ENCODE results near the gene CORO7.

The CORO7 gene

GRCh38 chr16:4316864-4317531, 99.4 kb downstream of the CORO7 start:
- TF ChIP-seq, protein P1, sequence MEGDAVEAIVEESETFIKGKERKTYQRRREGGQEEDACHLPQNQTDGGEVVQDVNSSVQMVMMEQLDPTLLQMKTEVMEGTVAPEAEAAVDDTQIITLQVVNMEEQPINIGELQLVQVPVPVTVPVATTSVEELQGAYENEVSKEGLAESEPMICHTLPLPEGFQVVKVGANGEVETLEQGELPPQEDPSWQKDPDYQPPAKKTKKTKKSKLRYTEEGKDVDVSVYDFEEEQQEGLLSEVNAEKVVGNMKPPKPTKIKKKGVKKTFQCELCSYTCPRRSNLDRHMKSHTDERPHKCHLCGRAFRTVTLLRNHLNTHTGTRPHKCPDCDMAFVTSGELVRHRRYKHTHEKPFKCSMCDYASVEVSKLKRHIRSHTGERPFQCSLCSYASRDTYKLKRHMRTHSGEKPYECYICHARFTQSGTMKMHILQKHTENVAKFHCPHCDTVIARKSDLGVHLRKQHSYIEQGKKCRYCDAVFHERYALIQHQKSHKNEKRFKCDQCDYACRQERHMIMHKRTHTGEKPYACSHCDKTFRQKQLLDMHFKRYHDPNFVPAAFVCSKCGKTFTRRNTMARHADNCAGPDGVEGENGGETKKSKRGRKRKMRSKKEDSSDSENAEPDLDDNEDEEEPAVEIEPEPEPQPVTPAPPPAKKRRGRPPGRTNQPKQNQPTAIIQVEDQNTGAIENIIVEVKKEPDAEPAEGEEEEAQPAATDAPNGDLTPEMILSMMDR (IDR thresholded peaks at IDR 0.05; ENCODE audit: insufficient read depth, low read depth, low read length, missing control alignments): no peak
- peak overlapping the region; percentile 50 for H3K4me3 ChIP-seq (ENCODE audit: low read length)
- DNase-seq (ENCODE audit: low read depth): no peak

DNA sequence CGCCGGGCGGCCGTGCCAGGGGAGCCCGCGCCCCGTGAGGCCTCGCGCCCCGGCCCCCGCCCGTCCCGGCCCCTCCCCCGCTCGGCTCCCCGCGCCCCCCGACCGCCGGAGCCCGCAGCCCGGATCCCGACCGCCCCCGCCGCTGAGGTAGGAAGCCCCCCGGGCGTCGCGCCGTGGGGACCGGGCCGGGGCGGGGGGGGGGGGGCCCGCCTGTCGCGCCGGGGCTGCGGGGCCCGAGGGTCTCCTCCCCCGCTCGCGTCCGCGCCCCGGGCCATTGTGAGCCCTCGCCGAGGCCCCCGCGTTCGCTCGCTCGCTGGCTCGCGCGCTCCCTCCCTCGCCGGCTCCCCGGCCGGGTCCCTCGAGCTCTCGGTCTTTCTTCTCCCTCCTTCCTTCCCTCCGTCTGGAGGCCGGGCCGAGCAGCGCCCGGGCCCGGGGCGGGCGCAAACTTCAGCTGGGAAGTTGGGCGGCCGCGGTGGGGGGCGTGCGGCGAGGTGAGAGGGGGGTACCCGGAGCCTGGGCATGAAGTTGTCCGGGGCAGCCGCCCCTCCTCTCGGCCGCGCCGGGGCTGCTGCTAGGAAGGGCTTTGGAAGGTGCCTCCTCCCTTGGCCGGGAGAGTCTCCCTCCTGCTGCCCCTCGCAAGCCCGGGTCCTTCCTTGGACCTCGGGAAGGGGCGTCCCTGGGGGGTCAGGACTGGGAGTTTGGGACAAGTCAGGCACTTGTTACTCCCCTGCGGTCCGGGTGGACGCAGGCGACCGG, 100.1 kb downstream of the CORO7 start:
- H3K4me3 ChIP-seq (ENCODE audit: low read length): peak overlapping the region; percentile 50
- TF ChIP-seq, protein P1 (IDR thresholded peaks at IDR 0.05; ENCODE audit: insufficient read depth, low read depth, low read length, missing control alignments): no peak
- no peak for DNase-seq (ENCODE audit: low read depth)

DNA sequence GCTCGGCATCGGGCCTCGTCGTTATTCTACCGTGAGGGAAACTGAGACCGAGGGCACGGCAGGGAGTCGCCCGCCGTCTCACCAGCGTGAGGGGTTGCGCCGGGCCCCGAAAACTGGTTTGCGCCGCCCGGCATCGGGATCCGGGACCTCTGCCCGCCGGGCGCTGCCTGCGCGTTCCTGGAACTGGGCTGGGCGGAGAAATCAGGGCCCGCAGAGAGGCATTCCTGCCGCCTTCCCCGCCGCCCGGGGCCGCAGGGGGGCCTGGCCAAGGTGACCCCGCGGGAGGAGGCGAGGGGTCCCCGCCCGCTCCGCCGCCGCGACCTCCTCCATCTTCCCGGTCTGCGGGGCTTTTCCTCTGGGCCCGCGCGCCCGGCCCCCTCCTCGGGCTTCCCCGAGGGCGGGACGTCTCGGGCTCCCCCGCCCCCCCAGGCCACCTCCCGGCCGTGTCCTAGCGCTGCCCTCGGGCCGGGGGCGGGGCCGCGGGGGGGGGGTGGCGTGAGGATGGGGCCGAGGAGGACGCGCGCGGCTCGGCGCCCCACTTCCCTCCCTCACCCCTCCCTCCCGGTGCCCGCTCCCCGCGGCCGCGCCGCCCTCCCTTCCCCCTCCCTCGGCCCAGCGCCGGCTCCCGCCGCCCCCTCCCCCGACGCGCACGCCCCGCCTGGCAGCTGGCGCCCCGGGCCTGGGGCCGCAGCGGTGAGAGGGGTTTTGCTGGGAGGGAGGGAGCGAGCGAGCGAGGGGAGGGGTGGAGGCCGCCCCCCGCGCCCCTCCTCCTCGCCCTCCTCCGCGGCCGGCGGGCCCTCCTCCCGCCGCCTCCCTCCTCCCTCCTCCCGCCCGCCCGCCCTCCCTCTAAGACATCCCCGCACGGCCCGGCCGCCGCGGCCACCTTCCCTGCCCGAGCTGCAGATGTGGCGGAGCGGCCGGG, 100.9 kb downstream of the CORO7 start, which contains the start of gene GLIS2:
Gene GLIS2 (plus strand): TSS at position 882 of the 922 bp plus-strand sequence. CDS start 16,214 bp downstream, outside the sequence.
- TF ChIP-seq, protein P1 (IDR thresholded peaks at IDR 0.05; ENCODE audit: insufficient read depth, low read depth, low read length, missing control alignments): no peak
- DNase-seq (ENCODE audit: low read depth): peak; percentile 49
- H3K4me3 ChIP-seq (ENCODE audit: low read length): peak within 1 kb of the TSS; percentile 50

DNA sequence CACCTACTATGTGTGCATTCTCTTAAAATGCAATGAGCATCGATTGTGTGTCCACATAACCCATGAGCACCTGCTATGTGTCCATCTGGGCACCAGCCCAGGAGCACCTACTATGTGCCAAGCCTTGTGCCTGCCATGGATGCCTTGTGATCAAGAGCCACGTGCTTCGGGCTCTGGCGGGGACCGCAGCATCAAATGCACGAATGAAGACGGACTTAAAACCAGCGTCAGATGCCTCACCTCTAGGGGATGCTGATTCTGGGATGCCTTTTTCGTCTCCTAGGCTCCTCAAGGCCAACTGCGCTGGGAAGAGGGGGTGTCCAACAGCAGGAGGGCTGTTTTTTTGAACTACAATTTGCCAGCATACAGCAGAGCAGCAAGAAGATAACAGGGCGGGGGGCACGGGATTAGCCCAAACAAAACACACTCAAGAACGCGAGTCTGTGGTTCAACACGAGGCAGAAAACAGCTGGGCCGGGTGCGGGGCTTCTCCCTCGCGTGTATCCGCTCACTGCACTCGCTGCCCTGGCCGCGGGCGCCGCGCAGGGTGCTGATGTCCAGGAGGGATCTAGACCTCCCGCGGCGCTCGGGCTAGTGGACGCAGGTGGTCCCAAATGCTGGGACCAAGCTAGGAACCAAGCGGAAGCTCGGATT, 101.7 kb downstream of the CORO7 start:
- peak overlapping the region; percentile 33 for H3K4me3 ChIP-seq (ENCODE audit: low read length)
- TF ChIP-seq, protein P1 (IDR thresholded peaks at IDR 0.05; ENCODE audit: insufficient read depth, low read depth, low read length, missing control alignments): no peak
- peak; percentile 52 for DNase-seq (ENCODE audit: low read depth)

DNA sequence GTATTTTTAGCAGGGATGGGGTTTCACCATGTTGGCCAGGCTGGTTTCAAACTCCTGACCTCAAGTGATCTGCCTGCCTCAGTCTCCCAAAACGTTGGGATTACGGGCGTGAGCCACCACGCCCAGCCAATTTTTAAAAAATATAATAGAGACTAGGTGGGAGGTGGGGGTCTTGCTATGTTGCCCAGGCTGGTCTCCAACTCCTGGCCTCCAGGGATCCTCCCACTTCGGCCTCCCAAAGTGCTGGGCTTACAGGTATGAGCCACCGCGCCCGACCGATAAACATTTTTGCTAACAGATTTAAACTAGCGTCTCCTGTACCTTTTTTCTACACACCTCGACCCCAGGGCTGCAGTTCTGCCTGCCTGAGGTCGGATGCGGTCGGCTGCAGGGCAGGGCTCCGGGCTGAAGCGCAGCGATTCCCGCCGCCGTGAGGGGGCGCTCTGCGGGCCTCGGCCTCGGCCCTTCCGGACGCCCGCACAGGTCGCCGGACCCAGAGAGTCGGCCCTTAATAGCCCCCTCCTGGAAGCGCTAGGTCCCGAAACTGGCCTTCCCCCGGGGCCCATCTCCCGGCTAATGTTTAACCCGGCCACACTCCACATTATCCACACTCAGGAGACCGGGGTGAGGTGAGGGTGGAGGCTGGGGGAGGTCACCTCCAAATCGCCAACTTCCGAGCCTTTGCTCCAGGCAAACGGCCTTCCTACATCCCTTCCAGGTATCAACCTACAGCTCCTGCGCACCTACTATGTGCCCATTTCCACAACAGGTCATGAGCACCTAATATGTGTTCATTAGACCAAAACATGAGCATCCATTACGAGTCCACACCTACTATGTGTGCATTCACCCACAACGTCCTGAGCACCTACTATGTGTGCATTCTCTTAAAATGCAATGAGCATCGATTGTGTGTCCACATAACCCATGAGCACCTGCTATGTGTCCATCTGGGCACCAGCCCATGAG, 102.5 kb downstream of the CORO7 start:
- TF ChIP-seq, protein P1 (IDR thresholded peaks at IDR 0.05; ENCODE audit: insufficient read depth, low read depth, low read length, missing control alignments): peak; percentile 21
- no peak for DNase-seq (ENCODE audit: low read depth)
- no peak overlapping the region for H3K4me3 ChIP-seq (ENCODE audit: low read length)
